Thymus (tissue), 11 donors: ENCODE measurements around the gene TIMM29. TPM values are rescaled to one million over a fixed set of nuclear protein-coding genes. Genes with fewer than 3 reads are reported as not detected.
A peak's percentile ranks its signal among the peaks of the same experiment; 100 is the strongest.
"Not testable (repeated sequence)": the region's sequence is repeated elsewhere in the genome, so short reads cannot be mapped to it uniquely, and the experiment has no call there.

Source experiments
- DNase-seq, 9 donors: peaks; one replicate each; pipeline ENCODE4 v3.0.0-alpha.2; 2013; ENCODE audit warnings: low spot score in 9 of 9, low read depth in 6 of 9, missing footprints in 1 of 9
- H3K27ac ChIP-seq, 2 donors: one replicate each; pipeline ENCODE4 v1.5.1; 2013; ENCODE audit warnings: control low read depth in 1 of 2, low read depth in 1 of 2, low read length in 1 of 2, mild to moderate bottlenecking in 1 of 2, moderate library complexity in 1 of 2
- H3K27me3 ChIP-seq, 2 donors: one replicate each; pipeline ENCODE4 v1.5.1; 2013; ENCODE audit warnings: low read length in 1 of 2; ENCODE audit not compliant: control insufficient read depth in 2 of 2, insufficient read depth in 1 of 2
- H3K36me3 ChIP-seq, 2 donors: one replicate each; pipeline ENCODE4 v1.5.1; 2013; ENCODE audit warnings: low read length in 1 of 2, mild to moderate bottlenecking in 1 of 2, moderate library complexity in 1 of 2; ENCODE audit not compliant: control insufficient read depth in 2 of 2, insufficient read depth in 2 of 2
- H3K4me1 ChIP-seq, 2 donors: one replicate each; pipeline ENCODE4 v1.5.1; 2013; ENCODE audit warnings: low read length in 2 of 2; ENCODE audit not compliant: control insufficient read depth in 2 of 2, insufficient read depth in 2 of 2
- H3K4me3 ChIP-seq, 2 donors: one replicate each; pipeline ENCODE4 v1.5.1; 2013; ENCODE audit warnings: low read length in 2 of 2, control low read depth in 1 of 2, mild to moderate bottlenecking in 1 of 2
- H3K9me3 ChIP-seq, 2 donors: one replicate each; pipeline ENCODE4 v1.5.1; 2013; ENCODE audit warnings: low read length in 1 of 2, mild to moderate bottlenecking in 1 of 2; ENCODE audit not compliant: control insufficient read depth in 2 of 2, insufficient read depth in 1 of 2
- whole genome bisulfite sequencing: extraction: QIAGEN DNeasy Blood & Tissue Kit; methylation state at CpG from one replicate; pipeline ENCODE4 v1.1.7; 2013; 5-methylcytosine and 5-hydroxymethylcytosine counted together
- polyA plus RNA-seq: library from polyadenylated mRNA; stranded (reverse); fragments of 200-250 nt; gene quantifications from one replicate; pipeline ENCODE4 v1.2.3, GENCODE V29; 2013
- total RNA-seq: library from RNA; stranded (reverse); fragments of 120-200 nt; gene quantifications from one replicate; pipeline ENCODE4 v1.2.4, GENCODE V29; 2013
- donor health status: healthy.

The TIMM29 gene
- total and polyA plus RNA-seq, 2 donors: 23.6 to 24.0 TPM

DNA sequence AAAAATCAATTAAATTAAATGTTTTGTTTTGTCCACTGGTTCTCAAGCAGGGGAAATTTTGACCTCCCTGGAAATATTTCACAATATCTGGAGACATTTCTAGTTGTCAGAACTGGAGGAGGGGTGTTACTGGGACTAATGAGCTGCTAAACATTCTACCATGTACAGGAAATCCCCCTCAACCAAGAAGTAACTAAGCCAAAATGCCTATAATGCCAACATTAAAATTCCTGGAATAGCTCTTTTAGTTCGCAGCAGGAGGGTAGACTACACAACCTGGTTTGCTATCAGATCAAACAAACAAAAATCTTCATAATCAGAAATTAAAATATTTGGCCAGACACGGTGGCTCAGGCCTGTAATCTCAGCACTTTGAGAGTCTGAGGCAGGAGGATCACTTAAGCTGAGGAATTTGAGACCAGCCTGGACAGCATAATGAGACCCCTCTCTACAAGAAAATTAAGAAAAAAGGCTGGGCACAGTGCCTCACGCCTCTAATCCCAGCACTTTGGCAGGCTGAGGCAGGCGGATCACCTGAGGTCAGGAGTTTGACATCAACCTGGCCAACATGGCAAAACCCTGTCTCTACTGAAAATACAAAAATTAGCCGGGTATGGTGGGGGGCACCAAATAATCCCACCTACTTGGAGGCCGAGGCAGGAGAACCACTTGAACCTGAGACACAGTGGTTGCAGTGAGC is 18.5 kb downstream of the TIMM29 start:
- no peaks in the 10 kb centered on the region for H3K27me3 ChIP-seq
- no peak for DNase-seq
- peak overlapping the region; percentile 52 to 55 for H3K27ac ChIP-seq
- H3K4me1 ChIP-seq: peaks cover 5 to 11% of the 10 kb centered on the region in 2 donors
- no peak overlapping the region for H3K4me3 ChIP-seq
- H3K36me3 ChIP-seq: no peaks in the 10 kb centered on the region
- H3K9me3 ChIP-seq: no peaks in the 10 kb centered on the region
- 96% methylated on average over 6 of the region's 6 CpGs for WGBS

DNA sequence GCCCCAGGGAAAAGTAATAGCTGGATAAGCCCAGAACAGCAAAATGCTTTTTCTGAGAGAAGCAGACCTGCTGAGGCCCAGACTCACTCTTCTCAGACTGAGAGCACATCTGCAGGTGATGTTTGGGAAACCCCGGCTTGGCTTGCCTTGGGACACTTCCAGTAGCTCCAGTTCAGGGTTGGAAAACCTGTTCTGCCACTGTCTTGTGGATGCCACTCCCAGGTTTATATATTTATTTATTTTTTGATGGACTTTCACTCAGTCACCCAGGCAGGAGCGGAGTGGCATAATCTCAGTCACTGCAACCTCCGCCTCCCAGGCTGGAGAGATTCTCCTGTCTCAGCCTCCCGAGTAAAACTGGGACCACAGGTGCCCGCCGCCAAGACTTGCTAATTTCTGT is 24.2 kb downstream of the TIMM29 start:
- Histone ChIP-seq H3K27ac (peak overlapping the region in 1 of 2 donors; percentile 50), H3K27me3 (no peaks in the 10 kb centered on the region), H3K9me3 (no peaks in the 10 kb centered on the region), H3K4me1 (peaks cover 0 to 3% of the 10 kb centered on the region in 2 donors), H3K4me3 (no peak overlapping the region), H3K36me3 (no peaks in the 10 kb centered on the region)
- WGBS: 98% methylated on average over 6 of the region's 6 CpGs
- DNase-seq: no peak

DNA sequence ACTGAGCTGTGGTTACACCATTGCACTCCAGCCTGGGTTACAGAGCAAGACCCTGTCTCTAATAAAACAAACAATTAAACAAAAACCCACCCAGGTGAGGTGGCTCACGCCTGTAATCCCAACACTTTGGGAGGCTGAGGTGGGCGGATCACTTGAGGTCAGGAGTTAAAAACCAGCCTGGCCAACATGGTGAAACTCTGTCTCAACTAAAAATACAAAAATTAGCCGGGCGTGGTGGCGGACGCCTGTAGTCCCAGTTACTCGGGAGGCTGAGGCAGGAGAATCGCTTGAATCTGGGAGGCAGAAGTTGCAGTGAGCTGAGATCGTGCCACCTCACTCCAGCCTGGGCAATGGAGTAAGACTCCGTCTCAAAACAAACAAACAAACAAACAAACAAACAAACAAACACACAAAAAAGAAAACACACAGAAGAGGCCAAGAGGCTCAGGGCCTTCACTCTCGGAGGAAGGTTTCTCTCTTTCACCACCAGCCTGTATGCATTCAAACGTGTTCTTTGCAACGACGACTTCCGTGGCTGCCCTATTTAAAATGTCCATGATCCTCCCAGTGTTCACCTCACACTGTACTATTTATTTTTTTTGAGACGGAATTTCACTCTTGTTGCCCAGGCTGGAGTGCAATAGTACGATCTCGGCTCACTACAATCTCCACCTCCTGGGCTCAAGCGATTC is 30.8 kb downstream of the TIMM29 start:
- H3K9me3 ChIP-seq, H3K27me3 ChIP-seq, H3K4me3 ChIP-seq, H3K27ac ChIP-seq, DNase-seq, H3K36me3 ChIP-seq: not testable (repeated sequence)
- 99% methylated on average over 19 of the region's 19 CpGs for WGBS
- peaks cover 22 to 35% of the 10 kb centered on the region in 2 donors for H3K4me1 ChIP-seq

- no peaks in the 10 kb centered on the region for H3K27me3 ChIP-seq
- H3K9me3 ChIP-seq: no peaks in the 10 kb centered on the region
- peak; percentile 88 to 100 (median 98) for DNase-seq
- H3K36me3 ChIP-seq: peaks cover 0 to 10% of the 10 kb centered on the region in 2 donors
- peaks cover 32 to 46% of the 10 kb centered on the region in 2 donors for H3K4me1 ChIP-seq
- under 1% methylated on average over 100 of the region's 100 CpGs for WGBS
- peak within 1 kb of the TSS; percentile 94 to 100 for H3K27ac ChIP-seq
- peak within 1 kb of the TSS; percentile 72 to 82 for H3K4me3 ChIP-seq
These were observed 31.9 kb downstream of the TIMM29 start, which contains the start of gene SMARCA4 for GRCh38 chr19:10960314-10961072. SMARCA4 (plus strand) TSS chr19:10961030; CDS start chr19:10984152, 23,122 bp downstream.

DNA sequence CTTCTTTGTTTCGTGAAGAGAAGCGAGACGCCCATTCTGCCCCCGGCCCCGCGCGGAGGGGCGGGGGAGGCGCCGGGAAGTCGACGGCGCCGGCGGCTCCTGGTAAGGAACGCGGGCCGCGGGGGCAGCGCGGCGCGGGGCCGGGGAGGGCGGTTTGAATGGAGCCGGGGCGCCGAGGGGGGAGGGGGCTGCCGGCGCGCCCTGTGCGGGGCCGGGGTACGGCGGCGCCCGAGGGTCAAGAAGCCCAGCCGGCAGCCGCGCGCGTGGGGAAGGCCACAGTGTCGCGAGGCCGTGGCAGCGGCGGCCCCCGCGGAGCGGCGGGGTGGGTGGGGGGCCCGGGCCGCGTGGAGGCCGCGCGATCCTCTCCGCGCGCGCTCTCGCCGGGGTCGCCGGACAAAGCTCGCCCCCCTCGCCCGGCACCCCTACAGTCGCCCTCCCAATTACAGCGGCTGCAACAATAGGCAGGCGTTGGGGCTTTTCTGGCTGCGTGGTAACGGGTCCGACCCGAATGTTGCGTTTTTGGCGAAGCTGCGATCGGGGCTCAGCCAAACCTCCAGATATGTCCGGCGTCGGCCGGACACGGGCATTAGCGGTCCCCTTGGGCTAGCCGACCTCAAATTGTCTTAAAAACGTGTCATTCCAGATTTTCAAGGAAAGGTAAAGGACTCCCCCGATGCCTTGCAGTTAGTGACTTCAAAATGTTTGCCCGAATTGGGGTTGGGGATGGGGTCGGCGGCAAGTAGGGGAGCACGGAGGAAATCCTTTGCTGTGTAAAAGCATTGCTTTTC is 32.7 kb downstream of the TIMM29 start:
- Histone ChIP-seq H3K27ac (peak overlapping the region; percentile 85 to 100), H3K27me3 (no peaks in the 10 kb centered on the region), H3K4me3 (peak overlapping the region; percentile 72 to 82), H3K36me3 (peaks cover 0 to 12% of the 10 kb centered on the region in 2 donors), H3K4me1 (peaks cover 33 to 52% of the 10 kb centered on the region in 2 donors), H3K9me3 (no peaks in the 10 kb centered on the region)
- WGBS: under 1% methylated on average over 92 of the region's 92 CpGs
- DNase-seq: peak in 2 of 9 donors; percentile 33 to 57

- 91% methylated on average over 10 of the region's 10 CpGs for WGBS
- peak overlapping the region; percentile 61 to 100 for H3K27ac ChIP-seq
- no peak for DNase-seq
- H3K9me3 ChIP-seq: no peaks in the 10 kb centered on the region
- peaks cover 37 to 68% of the 10 kb centered on the region in 2 donors for H3K4me1 ChIP-seq
- H3K36me3 ChIP-seq: peaks cover 0 to 18% of the 10 kb centered on the region in 2 donors
- peak overlapping the region in 1 of 2 donors; percentile 82 for H3K4me3 ChIP-seq
- no peaks in the 10 kb centered on the region for H3K27me3 ChIP-seq
These were observed 34.3 kb downstream of the TIMM29 start for GRCh38 chr19:10962863-10963262.

GRCh38 chr19:10963865-10964264 is 35.3 kb downstream of the TIMM29 start:
- 81% methylated on average over 4 of the region's 4 CpGs for WGBS
- no peak for DNase-seq

DNA sequence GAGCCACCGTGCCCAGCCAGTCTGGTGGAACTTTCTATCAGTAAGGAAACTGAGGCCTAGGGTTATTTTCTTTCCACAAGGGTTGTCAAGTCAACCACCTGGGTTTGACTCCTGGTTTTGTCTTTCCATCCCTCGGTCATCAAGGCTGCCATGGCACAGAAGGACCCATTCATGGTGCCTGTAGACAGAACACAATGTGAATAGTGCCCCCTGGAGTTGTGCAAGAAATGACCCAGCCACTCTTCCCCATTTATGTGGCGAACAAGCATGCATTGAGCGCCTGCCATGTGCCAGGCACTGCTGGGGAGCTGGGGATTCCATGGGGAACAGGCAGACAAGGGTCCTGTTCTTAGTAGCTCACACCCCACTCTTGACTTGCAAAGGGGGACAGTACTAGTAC is 36.3 kb downstream of the TIMM29 start:
- Histone ChIP-seq H3K9me3 (no peaks in the 10 kb centered on the region), H3K27ac (peak overlapping the region in 1 of 2 donors; percentile 46), H3K36me3 (peaks cover 0 to 18% of the 10 kb centered on the region in 2 donors), H3K4me3 (no peak overlapping the region), H3K4me1 (peaks cover 55 to 85% of the 10 kb centered on the region in 2 donors), H3K27me3 (no peaks in the 10 kb centered on the region)
- WGBS: 99% methylated on average over 4 of the region's 4 CpGs
- DNase-seq: no peak

More at GRCh38 chr19:10963865-10964264, 35.3 kb downstream of the TIMM29 start:
- H3K4me3 ChIP-seq: peak overlapping the region; percentile 17 to 82
- no peaks in the 10 kb centered on the region for H3K9me3 ChIP-seq
- peak overlapping the region; percentile 75 to 100 for H3K27ac ChIP-seq
- peaks cover 0 to 18% of the 10 kb centered on the region in 2 donors for H3K36me3 ChIP-seq
- no peaks in the 10 kb centered on the region for H3K27me3 ChIP-seq
- peaks cover 46 to 78% of the 10 kb centered on the region in 2 donors for H3K4me1 ChIP-seq
